H9 (cell line): ENCODE measurements around the gene IGSF9. TPM values are rescaled to one million over a fixed set of nuclear protein-coding genes. Genes with fewer than 3 reads are reported as not detected.

Source experiments
- DNase-seq: peaks from one replicate; pipeline ENCODE4 v3.0.0-alpha.2; 2017
- H2AFZ ChIP-seq: one replicate; pipeline ENCODE4 v1.6.1; 2013; ENCODE audit warnings: mild to moderate bottlenecking, low read length, control low read depth, moderate library complexity
- H2AK5ac ChIP-seq: 2 replicates; pipeline ENCODE4 v1.6.1; 2013; ENCODE audit warnings: low read length, control low read depth, mixed read lengths; ENCODE audit not compliant: insufficient read length
- H2BK120ac ChIP-seq: one replicate; pipeline ENCODE4 v1.6.1; 2013; ENCODE audit warnings: low read depth, mild to moderate bottlenecking, low read length, control low read depth, inconsistent platforms; ENCODE audit not compliant: poor library complexity, severe bottlenecking
- H2BK12ac ChIP-seq: 2 replicates; pipeline ENCODE4 v1.6.1; 2013; ENCODE audit warnings: low read length, control low read depth, mixed read lengths, low read depth; ENCODE audit not compliant: insufficient read length
- H2BK15ac ChIP-seq: 2 replicates; pipeline ENCODE4 v1.6.1; 2013; ENCODE audit warnings: low read depth, low read length, control low read depth
- H2BK20ac ChIP-seq: one replicate; pipeline ENCODE4 v1.6.1; 2013; ENCODE audit warnings: low read depth, mild to moderate bottlenecking, low read length, control low read depth, inconsistent platforms; ENCODE audit not compliant: poor library complexity, severe bottlenecking
- H2BK5ac ChIP-seq: 2 replicates; pipeline ENCODE4 v1.6.1; 2013; ENCODE audit warnings: low read length, control low read depth, mixed read lengths; ENCODE audit not compliant: insufficient read length
- H3K14ac ChIP-seq: 2 replicates; pipeline ENCODE4 v1.6.1; 2013; ENCODE audit warnings: low read length, control low read depth; ENCODE audit not compliant: insufficient read depth
- H3K18ac ChIP-seq: 2 replicates; pipeline ENCODE4 v1.6.1; 2013; ENCODE audit warnings: low read depth, mild to moderate bottlenecking, mixed read lengths, low read length, control low read depth; ENCODE audit not compliant: insufficient read length
- H3K23ac ChIP-seq: 2 replicates; pipeline ENCODE4 v1.6.1; 2013; ENCODE audit warnings: low read length, control low read depth, mixed read lengths, low read depth; ENCODE audit not compliant: insufficient read length
- H3K23me2 ChIP-seq: 2 replicates; pipeline ENCODE4 v1.6.1; 2013; ENCODE audit warnings: low read depth, mild to moderate bottlenecking, mixed read lengths, low read length, control low read depth; ENCODE audit not compliant: insufficient read length, poor library complexity, severe bottlenecking
- H3K27ac ChIP-seq: 2 replicates; pipeline ENCODE4 v1.5.1; 2013; ENCODE audit warnings: low read length, control low read depth, mixed read lengths, low read depth; ENCODE audit not compliant: insufficient read length
- H3K27me3 ChIP-seq: 2 replicates; pipeline ENCODE4 v1.6.1; 2013; ENCODE audit warnings: low read length, control low read depth, inconsistent platforms; ENCODE audit not compliant: insufficient read depth
- H3K4ac ChIP-seq: 2 replicates; pipeline ENCODE4 v1.6.1; 2013; ENCODE audit warnings: low read depth, mild to moderate bottlenecking, control low read depth, inconsistent platforms, low read length, moderate library complexity
- H3K4me1 ChIP-seq: 2 replicates; pipeline ENCODE4 v1.6.1; 2013; ENCODE audit warnings: low read length, control low read depth, inconsistent platforms; ENCODE audit not compliant: insufficient read depth
- H3K4me2 ChIP-seq: 2 replicates; pipeline ENCODE4 v1.6.1; 2013; ENCODE audit warnings: low read length, control low read depth, mixed read lengths; ENCODE audit not compliant: insufficient read length, insufficient read depth
- H3K56ac ChIP-seq: 2 replicates; pipeline ENCODE4 v1.6.1; 2013; ENCODE audit warnings: low read depth, mild to moderate bottlenecking, mixed read lengths, low read length, control low read depth; ENCODE audit not compliant: insufficient read length
- H3K79me1 ChIP-seq: 2 replicates; pipeline ENCODE4 v1.6.1; 2013; ENCODE audit warnings: low read depth, mild to moderate bottlenecking, moderate library complexity, low read length, control low read depth, inconsistent platforms; ENCODE audit not compliant: insufficient read depth, poor library complexity, severe bottlenecking
- H3K79me2 ChIP-seq: 2 replicates; pipeline ENCODE4 v1.6.1; 2013; ENCODE audit warnings: low read length, control low read depth, inconsistent platforms; ENCODE audit not compliant: insufficient read depth
- H3K9ac ChIP-seq: 2 replicates; pipeline ENCODE4 v1.6.1; 2013; ENCODE audit warnings: low read length, control low read depth, mixed read lengths; ENCODE audit not compliant: insufficient read length; ENCODE audit errors: extremely low read depth
- H3K9me3 ChIP-seq: one replicate; pipeline ENCODE4 v1.6.1; 2013; ENCODE audit warnings: low read depth, low read length, inconsistent platforms; ENCODE audit not compliant: control insufficient read depth
- H3T11ph ChIP-seq: one replicate; pipeline ENCODE4 v1.6.1; 2013; ENCODE audit warnings: mild to moderate bottlenecking, low read length, control low read depth, inconsistent platforms
- H4K20me1 ChIP-seq: one replicate; pipeline ENCODE4 v1.6.1; 2013; ENCODE audit not compliant: control insufficient read depth, insufficient read length, insufficient read depth
- H4K5ac ChIP-seq: 2 replicates; pipeline ENCODE4 v1.6.1; 2013; ENCODE audit warnings: low read depth, mild to moderate bottlenecking, mixed read lengths, low read length, control low read depth; ENCODE audit not compliant: insufficient read length
- H4K8ac ChIP-seq: replicated peaks from 2 replicates; pipeline ENCODE4 v1.6.1; 2013; ENCODE audit warnings: low read length, control low read depth, mixed read lengths, low read depth; ENCODE audit not compliant: insufficient read length
- H4K91ac ChIP-seq: 2 replicates; pipeline ENCODE4 v1.6.1; 2013; ENCODE audit warnings: low read depth, mild to moderate bottlenecking, moderate library complexity, mixed read lengths, low read length, control low read depth; ENCODE audit not compliant: insufficient read length
- H3K27ac Mint-ChIP-seq, 3 experiments: 2 replicates in 2 of 3; 3 replicates in 1 of 3; pipeline ENCODE4 v1.8.0; 2020 to 2021; ENCODE audit warnings: mixed read lengths in 3 of 3, mild to moderate bottlenecking in 1 of 3, moderate library complexity in 1 of 3
- H3K27me3 Mint-ChIP-seq: 2 replicates; pipeline ENCODE4 v1.8.0; 2021; ENCODE audit warnings: low read depth, mild to moderate bottlenecking, moderate library complexity, mixed read lengths
- H3K36me3 Mint-ChIP-seq, 3 experiments: 2 replicates in 2 of 3; 3 replicates in 1 of 3; pipeline ENCODE4 v1.8.0; 2020 to 2021; ENCODE audit warnings: low read depth in 3 of 3, mixed read lengths in 3 of 3; ENCODE audit not compliant: insufficient read depth in 1 of 3
- H3K4me1 Mint-ChIP-seq, 2 experiments: 2 replicates each; pipeline ENCODE4 v1.8.0; 2020; ENCODE audit warnings: mixed read lengths in 2 of 2
- H3K4me3 Mint-ChIP-seq, 2 experiments: 2 replicates in 1 of 2; 3 replicates in 1 of 2; pipeline ENCODE4 v1.8.0; 2020 to 2021; ENCODE audit warnings: mild to moderate bottlenecking in 2 of 2, mixed read lengths in 2 of 2, moderate library complexity in 1 of 2
- H3K9me3 Mint-ChIP-seq, 2 experiments: 2 replicates in 1 of 2; 3 replicates in 1 of 2; pipeline ENCODE4 v1.8.0; 2020; ENCODE audit warnings: mild to moderate bottlenecking in 2 of 2, mixed read lengths in 2 of 2, moderate library complexity in 1 of 2
- CTCF ChIP-seq: fragments of 200-600 bp; sonication (generic); conservative IDR thresholded peaks from 3 replicates; pipeline ENCODE4 v1.8.0; 2021; ENCODE audit warnings: antibody characterized with exemption, mild to moderate bottlenecking
- WGBS: extraction: QIAGEN DNeasy Blood & Tissue Kit; methylation state at CpG from one replicate; pipeline ENCODE4 v1.1.7; 2013; ENCODE audit warnings: missing lambda C conversion rate, low lambda C conversion rate, mixed read lengths; ENCODE audit not compliant: insufficient read length; ENCODE audit errors: extremely low coverage; 5-methylcytosine and 5-hydroxymethylcytosine counted together
- total RNA-seq: library from RNA; stranded (reverse); gene quantifications from 2 replicates; pipeline ENCODE4 v1.2.1, GENCODE V29; 2021

IGSF9 gene
- total RNA-seq, 1 experiment from 2014 or later: 11.3 TPM

- Histone ChIP-seq H3K23me2 (no peaks in the 10 kb centered on the region), H4K5ac (no peak overlapping the region), H3K4me1 (no peaks in the 10 kb centered on the region), H3K27ac (no peak overlapping the region), H2AK5ac (no peak overlapping the region), H3T11ph (no peak overlapping the region), H3K56ac (no peak overlapping the region), H4K20me1 (no peaks in the 10 kb centered on the region), H4K91ac (no peak overlapping the region), H3K18ac (no peak overlapping the region), H3K14ac (no peak overlapping the region), H2BK120ac (no peak overlapping the region), H2BK15ac (no peak overlapping the region), H2BK5ac (no peak overlapping the region), H3K4me2 (no peak overlapping the region), H3K23ac (no peak overlapping the region), H2AFZ (no peak overlapping the region), H3K4ac (no peak overlapping the region), H4K8ac (no peak overlapping the region), H2BK12ac (no peak overlapping the region), H3K9me3 (no peaks in the 10 kb centered on the region), H3K79me1 (no peaks in the 10 kb centered on the region), H2BK20ac (no peak overlapping the region), H3K27me3 (no peaks in the 10 kb centered on the region), H3K9ac (no peak overlapping the region), H3K79me2 (no peaks in the 10 kb centered on the region)
- Mint-ChIP-seq H3K4me1 (no peaks in the 10 kb centered on the region), H3K9me3 (no peaks in the 10 kb centered on the region), H3K4me3 (no peak overlapping the region), H3K27ac (peak overlapping the region in 1 of 3 experiments; percentile 2; a peak in 1 of 7 replicates), H3K27me3 (no peaks in the 10 kb centered on the region; the same call in 1 of the 2 replicates), H3K36me3 (no peaks in the 10 kb centered on the region)
- WGBS: no CpG with 5 or more reads among the region's 8 CpGs
- TF ChIP-seq CTCF: no peak
- no peak for DNase-seq
Observed at GRCh38 chr1:159884296-159884695, 61.1 kb downstream of the IGSF9 start.
